Measurements from ENCODE around the gene PCDHGA5.

GRCh38 chr5:141326088-141326854, 37.7 kb upstream of the PCDHGA5 start:
- peak; percentile 92 for TF ChIP-seq CTCF (IDR thresholded peaks at IDR 0.05)
- TF ChIP-seq ZFX (IDR thresholded peaks at IDR 0.05; ENCODE audit: borderline replicate concordance), result no peak

All from 22Rv1 (cell line).